Measurements from ENCODE around the gene HAPLN2.

HAPLN2 gene

GRCh38 chr1:156663178-156663577 is 44.0 kb downstream of the HAPLN2 start:
- no peak for DNase-seq (ENCODE audit: low read depth)

- DNase-seq (ENCODE audit: low read depth) = no peak
Observed at GRCh38 chr1:156664046-156664766, 45.0 kb downstream of the HAPLN2 start.

GRCh38 chr1:156664767-156665411 is 45.7 kb downstream of the HAPLN2 start:
- no peak for DNase-seq (ENCODE audit: low read depth)

GRCh38 chr1:156665539-156665938 is 46.3 kb downstream of the HAPLN2 start:
- DNase-seq (ENCODE audit: low read depth) = no peak

GRCh38 chr1:156666862-156667609 is 47.8 kb downstream of the HAPLN2 start:
- DNase-seq (ENCODE audit: low read depth) = no peak

GRCh38 chr1:156667610-156667967 is 48.4 kb downstream of the HAPLN2 start:
- no peak for DNase-seq (ENCODE audit: low read depth)

GRCh38 chr1:156667968-156668709 is 48.9 kb downstream of the HAPLN2 start:
- no peak for DNase-seq (ENCODE audit: low read depth)

- no peak for DNase-seq (ENCODE audit: low read depth)
Observed at GRCh38 chr1:156668801-156669637, 49.8 kb downstream of the HAPLN2 start.

- no peak for DNase-seq (ENCODE audit: low read depth)
Observed at GRCh38 chr1:156669794-156670193, 50.6 kb downstream of the HAPLN2 start.

GRCh38 chr1:156670359-156670758 is 51.1 kb downstream of the HAPLN2 start:
- no peak for DNase-seq (ENCODE audit: low read depth)

GRCh38 chr1:156670791-156671190 is 51.6 kb downstream of the HAPLN2 start:
- DNase-seq (ENCODE audit: low read depth) = no peak

GRCh38 chr1:156671804-156672203 is 52.6 kb downstream of the HAPLN2 start:
- DNase-seq (ENCODE audit: low read depth) = no peak

- no peak for DNase-seq (ENCODE audit: low read depth)
Observed at GRCh38 chr1:156673387-156674121, 54.3 kb downstream of the HAPLN2 start.
